GM21737 (cell line): ENCODE data around the gene ITPRIPL2.

Source experiments
- ATAC-seq: cut with Tn5 transposase; IDR thresholded peaks from one replicate; pipeline ENCODE4 v1.9.1; 2021; ENCODE audit warnings: mild to moderate bottlenecking, moderate library complexity; ENCODE audit not compliant: unreplicated experiment

The ITPRIPL2 gene

DNA sequence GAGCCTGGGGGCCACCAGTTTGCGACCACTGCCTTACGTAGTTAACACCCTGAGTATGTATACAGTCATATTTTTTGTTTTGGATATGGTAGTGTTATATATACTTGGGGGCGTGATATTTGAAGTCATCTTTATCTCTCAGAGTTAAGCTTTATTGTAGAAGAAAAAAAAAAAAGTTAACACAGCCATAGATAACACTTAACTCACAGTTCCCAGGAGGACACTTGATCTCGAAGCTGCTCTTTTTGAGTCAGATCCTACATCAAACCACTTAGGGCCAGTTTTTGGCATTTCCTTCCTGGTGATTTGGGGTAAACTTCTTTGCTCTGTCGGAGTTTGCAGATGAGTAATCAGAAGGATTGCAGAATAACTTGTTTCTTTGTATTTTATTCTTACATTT lies 5.8 kb downstream of the ITPRIPL2 start:
- no peak for ATAC-seq

DNA sequence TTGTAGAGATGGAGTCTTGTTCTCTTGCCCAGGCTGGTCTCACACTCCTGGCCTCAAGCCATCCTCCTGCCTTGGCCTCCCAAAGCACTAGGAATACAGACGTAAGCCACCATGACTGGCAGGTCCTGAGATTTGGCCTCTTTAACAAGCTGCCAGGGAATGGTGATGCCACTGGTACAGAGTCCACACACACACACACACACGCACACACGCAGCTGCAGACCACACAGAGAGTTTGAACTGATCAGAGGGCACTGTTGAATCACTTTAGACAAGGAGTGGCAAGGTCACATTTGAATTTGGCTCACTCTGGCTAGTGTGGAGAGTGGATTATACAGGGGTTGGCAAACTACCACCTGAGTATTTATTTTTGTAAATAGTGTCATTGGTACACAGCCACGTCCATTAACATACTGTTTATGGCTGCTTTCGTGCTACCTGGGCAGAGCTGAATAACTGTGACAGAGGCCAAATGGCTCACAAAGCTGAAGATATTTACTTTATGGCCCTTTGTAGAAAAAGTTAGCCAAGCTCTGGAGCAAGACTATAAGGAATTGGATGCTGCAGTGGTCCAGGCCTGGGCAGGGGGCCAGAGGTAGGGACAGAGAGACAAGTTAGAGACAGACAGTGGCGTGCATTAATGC lies 9.9 kb downstream of the ITPRIPL2 start:
- ATAC-seq, result no peak

DNA sequence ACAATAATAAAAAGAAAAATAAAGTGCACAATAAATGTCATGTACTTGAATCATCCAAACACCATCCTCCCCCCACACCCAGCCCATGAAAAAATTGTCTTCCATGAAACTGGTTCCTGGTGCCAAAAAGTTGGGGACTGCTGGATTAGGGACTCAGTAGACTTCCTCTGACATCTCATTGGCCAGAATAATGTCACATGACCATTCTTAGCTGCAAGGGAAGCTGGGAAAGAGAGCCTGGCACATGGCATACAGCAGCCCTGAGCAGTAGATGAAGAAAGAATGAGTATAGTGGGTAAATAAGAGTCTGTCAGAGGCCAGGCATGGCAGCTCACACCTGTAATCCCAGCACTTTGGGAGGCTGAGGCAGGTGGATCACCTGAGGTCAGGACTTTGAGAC lies 12.5 kb downstream of the ITPRIPL2 start:
- ATAC-seq, result no peak

DNA sequence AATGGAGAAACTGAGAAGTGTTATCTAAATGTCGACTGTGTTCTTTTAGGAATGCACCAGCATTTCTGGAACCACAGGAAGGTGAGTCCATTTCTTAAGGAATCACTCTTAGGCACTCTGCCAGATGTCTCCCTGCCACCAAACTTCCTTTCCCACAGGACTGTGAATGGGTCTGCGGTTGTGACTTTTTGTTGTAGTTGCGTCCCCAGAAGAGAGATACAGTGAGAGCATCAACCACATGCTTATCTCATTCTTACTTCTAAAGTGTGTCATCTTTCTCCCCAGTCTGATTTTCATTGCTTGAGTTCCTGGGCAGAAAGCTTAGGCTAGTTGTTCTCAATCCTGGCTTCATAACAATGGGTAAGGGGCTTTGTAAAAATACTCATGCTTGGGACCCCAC lies 13.4 kb downstream of the ITPRIPL2 start:
- peak; percentile 25 for ATAC-seq

DNA sequence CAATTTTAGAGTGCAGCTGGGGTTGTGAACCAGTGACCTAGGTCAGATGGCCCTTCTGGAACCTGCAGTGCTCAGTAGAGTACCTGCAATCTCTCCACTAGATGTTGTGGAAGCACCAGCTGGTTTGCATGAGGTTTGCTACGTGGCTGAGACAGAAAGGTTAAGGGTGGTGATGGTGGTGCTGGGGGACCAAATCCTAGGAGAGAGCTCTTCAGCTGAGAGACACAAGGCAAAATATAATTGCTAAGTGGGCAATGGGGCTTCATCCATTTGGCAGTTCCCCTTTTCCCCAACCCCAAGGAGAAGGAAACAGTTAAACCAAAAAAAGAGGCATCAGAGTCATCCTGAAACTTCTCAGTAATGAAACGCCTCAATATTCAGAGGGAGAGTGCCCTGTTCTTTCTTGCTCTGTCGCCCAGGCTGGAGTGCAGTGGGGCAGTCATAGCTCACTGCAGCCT lies 13.9 kb downstream of the ITPRIPL2 start:
- ATAC-seq, result peak; percentile 48

DNA sequence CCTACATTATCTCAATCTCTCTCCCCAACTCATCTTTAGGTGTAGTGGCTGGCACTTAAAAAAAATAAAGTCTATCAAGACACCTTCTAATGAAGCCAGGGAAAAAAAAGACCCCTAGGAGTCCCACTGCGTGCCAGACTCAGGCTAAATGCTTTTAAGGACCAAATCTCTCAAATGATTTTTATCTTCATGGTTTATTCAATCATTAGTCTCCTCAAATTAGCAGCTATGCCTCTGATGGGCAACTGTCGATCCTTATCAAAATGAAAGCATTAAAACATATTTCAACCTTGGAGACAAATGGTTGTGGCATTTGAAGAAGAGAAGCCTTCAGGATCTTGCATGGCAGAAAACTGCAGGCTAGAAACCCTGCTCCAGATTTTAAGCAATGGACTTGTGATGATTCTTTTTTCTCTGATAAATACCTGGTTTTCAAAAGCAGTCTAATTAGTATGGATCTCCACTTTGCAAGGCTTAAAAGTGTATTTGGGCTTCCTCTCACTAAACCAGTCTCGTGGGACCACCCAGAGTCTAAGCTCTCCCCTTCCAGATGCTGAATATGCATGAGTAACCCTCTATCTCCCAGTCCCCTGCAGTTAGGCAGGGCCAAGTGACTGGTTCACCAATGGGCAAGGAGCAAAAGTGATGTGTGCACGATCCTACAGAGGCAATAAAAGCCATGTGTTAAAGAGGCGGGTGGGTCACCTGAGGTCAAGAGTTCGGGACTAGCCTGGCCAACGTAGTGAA lies 14.9 kb downstream of the ITPRIPL2 start:
- no peak for ATAC-seq

DNA sequence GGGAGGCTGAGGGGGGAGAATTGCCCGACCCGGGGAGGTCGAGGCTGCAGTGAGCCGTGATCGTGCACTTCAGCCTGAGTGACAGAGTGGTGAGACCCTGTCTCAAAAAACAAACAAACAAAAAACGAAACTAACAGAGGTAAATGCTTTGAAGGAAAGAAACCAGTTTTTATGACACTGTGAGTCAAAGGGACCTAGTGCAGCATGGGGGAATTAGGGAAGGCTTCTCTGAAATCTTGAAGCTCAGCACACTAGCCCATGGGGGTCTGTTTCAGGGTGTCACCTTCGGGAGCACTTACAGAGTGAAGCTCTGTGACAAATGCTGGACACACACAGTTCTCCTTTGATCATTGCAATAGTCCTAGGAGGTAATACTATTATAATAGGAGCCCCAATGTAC lies 16.6 kb downstream of the ITPRIPL2 start:
- no peak for ATAC-seq

DNA sequence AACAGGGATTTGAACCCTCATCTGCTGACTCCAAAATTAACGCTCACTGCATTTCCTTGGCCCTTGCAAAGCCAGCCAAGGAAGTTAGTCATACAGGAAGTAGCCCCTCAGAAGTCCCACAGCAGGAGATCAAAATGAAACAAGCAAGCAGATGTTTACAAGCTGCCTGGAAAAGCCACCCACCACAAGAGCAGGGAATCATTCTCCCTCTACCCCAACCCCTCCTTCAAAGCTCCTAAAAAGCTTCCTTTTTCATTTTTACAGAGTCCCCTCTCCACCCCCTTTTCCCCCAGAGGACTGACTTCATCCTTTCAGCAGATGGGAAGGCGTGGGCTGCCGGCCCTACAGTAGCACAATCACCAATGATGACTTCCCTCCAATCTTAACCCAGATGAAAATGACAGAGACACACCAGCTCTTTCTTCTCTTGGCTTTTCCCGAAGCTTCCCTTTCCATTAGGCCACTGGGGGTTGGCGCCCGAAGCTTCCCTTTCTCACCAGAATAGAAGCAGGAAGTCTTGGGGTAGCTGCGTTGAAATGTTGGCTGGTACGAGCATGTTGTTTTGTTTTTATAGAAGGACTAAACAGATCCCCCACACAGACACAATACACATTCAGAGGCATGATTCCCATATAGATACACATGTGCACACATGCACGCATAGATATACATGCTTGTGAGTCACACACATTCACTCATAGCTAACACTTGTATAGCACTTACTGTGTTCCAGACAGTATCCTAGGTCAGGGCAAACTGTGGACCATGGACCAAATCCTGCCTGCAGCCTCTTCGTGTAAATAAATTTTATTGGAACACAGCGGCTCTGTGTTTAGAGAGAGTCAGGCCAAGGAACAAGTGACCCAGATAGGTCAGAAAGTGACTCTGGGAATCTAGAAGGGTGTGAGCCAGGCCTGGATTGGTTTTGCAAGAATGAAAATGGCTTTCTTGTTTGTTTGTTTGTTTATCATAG lies 17.4 kb downstream of the ITPRIPL2 start:
- ATAC-seq, result no peak

DNA sequence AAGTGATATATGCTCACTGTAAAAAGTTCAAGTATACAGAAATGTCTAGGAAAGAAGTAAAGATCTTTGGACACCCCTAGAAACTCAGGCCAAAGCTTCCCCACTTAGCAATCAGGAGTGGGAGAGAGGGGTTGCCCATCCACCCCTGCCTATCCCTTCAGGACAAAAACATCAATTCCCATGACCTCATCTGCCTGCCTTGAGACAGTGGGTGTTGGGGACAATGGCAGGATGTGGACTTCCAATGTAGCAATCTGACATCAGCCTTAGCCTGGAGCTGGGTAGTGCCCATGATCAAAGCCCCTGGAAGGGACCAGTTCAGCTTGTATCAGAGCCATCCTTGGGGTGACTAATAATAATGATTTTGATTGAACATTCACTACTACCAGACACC lies 18.1 kb downstream of the ITPRIPL2 start:
- ATAC-seq, result no peak

DNA sequence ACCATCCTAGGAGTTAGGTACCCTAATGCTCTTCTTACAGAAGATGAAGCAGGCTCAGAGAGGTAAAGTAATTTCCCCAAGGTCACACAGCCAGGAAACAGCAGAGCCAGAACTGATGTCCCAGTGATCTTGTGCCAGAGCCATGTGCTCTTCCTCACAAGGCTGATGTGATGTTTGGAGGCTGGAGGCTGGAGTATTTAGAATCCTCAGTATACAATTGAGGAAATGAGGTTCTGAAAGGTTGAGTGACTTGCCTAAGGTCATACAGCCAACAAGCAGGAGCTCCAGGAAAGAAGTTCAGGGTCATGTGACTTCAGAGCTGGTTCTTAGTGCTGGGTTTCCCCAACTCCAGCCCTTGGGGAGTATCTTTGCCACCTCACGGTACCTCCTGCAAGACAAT lies 18.5 kb downstream of the ITPRIPL2 start:
- ATAC-seq, result no peak

DNA sequence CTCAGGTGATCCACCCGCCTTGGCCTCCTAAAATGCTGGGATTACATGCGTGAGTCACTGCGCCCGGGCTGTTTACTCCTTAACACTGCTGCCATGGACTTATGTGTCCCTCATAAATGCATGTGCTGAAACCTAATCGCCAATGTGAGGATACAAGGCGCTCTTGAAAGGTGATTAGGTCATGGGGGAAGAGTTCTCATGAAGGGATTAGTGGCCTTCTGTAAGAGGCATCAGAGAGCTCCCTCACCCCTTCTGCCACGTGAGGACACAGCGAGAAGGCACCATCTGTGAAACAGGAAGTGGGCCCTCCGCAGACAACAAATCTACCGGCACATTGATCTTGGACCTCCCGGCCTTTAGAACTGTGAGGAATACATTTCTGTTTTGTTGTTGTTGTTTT lies 19.1 kb downstream of the ITPRIPL2 start:
- no peak for ATAC-seq

DNA sequence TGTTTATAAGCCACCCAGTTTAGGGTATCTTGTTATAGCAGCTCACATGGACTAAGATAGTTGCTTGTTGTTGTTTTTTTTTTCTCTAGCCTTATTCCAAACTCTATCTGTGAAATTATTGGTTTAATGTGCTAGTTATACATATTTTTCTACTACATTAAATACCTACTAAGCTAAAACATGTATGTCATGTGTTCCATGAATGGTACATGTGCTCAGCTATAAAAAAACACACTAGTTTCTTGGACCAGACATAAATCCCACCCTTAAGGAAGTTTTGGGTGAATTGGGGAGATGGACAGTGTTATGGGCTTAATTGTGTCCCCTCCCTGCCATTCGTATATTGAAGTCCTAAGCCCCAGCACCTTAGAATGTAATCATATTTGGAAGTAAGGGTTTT lies 19.8 kb downstream of the ITPRIPL2 start:
- no peak for ATAC-seq

DNA sequence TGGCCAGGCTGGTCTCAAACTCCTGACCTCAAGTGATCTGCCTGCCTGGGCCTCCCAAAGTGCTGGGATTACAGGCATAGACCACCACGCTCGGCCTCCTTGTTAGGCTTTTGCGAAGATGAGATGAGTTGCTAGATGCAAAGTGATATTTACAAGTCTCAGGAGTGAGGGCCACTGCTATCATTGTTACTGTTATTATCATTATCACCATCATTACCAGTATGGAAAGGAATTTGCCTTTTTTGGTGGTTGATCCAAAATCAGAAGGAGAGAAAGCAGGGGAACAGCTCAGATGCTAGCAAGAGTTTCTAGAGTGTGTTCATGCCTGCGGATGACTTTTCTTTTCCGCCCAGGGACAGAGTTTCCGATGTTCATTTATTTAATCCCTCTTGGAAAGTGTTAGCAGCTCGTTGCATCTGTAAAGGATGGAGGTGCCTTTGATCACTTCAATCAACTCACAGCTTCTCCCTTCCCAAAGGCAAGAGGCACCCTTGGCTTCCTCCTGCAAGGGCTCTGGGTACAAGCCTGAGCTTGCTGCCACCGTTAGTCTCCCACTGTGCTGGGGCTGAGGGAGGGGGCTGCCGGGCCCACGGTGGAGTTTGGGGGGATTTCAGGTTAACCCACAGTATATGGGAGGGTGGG lies 21.6 kb downstream of the ITPRIPL2 start:
- ATAC-seq, result no peak

DNA sequence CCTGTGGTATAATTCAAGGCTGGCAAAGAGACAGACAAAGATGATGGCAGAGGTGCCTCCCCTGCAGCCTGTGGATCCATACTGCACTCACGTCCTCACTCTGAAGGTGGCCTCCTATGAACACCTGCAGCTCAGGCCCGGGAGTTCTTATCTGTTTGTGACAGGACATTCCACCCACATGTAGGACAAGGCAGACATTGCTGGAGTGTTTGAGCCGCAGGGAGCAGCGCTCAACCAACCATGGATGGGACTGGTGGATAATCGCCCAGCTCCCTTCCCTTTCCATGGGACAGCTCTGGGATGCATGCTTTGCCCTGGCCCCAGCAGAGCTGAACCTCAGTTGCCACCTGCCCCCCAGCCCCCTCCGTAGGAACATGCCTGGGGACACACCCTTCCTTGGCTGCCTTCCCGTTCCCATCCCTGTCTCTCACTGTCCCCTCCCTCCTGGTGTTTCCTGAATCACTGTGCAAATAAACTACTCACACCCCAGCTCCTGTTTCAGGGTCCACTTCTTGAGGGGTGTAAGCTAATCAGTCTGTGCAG lies 22.2 kb downstream of the ITPRIPL2 start:
- ATAC-seq, result no peak

DNA sequence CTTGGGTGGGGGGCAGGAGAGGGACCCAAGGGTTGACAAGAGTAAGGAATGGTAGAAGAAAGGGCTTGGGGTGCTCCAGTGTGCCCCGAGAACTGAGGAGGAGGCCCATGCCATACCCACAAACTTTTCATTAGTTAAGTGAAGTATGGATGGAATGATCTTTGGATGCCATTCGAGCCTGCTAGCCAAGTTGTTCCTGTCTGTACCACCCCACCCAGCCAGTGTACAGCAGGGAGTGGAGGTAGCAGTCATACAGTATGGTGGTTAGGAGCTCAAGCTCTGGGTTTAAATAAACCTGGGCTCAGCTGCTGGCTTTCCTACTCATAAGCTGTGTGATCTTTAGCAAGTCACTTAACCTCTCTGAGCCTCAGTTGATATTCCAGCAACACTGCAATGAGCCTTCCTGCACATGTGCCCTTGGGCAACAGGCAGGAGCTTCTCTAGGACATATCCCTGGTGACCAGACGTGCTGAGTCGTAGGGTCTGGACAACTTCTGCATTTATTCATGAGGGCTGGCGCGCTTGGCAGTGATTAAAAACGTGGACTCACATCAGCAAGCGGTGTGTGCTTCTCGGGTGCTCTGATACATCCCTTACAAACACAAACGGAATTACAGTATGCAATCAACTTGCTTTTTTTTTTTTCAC lies 22.9 kb downstream of the ITPRIPL2 start:
- no peak for ATAC-seq

DNA sequence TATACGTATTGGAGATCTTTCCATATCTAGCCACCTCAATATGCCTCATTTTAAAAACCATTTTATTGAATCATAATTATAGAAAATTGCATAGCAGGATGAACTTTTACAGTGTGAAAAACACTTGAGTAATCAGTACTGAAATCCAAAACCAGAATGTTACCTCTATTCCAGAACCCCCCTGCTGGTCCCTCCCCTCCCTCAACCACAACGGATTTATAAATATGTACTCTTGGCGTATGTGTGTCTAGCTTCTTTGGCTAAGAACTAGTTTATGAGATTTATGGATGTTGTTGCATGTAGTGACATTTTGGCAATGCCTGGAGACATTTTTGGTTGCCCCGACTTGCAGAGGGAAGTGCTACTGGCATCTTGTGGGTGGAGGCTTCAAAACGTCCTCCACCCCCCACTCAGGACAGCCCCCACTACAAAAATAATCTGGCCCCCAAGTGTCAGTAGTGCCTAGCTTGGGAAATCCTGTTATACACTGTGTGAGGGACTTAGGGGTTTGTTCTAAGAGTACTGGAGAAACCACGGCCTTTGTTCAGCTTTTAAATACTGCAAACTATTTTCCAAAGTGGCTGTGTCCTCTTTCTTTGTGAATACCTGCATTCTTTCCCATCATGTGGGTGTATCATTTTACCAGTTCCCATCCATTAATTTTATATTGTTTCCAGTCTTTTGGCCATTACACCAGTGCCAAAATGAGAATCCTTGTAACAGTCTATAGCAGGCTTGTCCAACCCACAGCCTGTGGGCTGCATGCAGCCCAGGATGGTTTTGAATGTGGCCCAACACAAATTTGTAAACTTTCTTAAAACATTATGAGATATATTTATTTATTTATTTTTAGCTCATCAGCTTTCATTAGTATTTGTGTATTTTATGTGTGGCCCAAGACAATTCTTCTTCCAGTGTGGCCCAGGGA lies 23.7 kb downstream of the ITPRIPL2 start:
- ATAC-seq, result no peak

DNA sequence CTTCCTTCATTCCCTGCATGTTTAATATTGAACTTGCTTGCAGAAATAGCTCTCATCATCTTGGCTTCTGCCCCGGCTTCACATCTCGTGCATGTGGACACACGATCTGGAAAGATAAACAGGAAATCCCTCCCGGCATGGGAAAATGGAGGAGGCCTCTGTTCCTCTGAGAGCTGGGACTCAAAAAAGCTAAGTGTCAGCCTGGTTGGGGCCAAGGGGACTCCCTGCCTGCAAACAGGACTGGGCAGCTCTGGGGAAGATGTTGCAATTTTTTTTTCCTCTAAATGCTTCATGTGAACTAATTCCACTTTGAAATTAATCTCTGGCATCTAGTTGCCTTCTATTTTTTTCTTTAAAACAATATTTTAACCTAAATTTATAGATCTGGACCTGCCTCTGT lies 24.8 kb downstream of the ITPRIPL2 start:
- no peak for ATAC-seq

DNA sequence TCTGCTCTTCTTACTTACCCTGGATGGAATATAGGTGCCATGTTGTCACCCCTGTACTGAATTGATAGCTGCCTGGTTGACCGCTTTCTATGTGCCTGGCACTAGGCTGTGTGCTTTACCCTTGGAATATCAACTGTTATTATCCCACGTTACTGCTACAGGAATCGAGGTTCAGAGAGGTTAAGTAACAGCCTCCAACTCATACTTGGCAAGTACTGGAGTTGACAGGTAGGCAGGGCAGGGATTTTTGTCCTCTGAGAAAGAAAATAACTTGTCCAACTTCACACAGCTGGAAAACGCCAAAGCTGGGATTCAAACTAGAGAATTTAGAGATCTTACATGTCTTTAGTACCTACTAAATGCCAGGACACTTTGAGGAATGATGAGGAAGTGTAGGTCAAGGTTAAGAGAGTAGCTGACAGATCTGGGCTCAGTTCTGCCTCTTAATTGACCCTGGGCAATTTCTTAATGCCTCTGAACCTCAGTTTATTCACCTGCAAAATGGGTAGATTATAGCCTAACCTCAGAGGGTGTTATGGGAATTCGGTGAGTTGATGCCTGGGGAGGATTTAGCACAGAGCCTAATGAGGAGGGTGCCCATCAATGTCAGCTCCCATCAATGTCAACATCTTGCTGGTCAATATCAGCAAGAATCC lies 25.8 kb downstream of the ITPRIPL2 start:
- ATAC-seq, result no peak

DNA sequence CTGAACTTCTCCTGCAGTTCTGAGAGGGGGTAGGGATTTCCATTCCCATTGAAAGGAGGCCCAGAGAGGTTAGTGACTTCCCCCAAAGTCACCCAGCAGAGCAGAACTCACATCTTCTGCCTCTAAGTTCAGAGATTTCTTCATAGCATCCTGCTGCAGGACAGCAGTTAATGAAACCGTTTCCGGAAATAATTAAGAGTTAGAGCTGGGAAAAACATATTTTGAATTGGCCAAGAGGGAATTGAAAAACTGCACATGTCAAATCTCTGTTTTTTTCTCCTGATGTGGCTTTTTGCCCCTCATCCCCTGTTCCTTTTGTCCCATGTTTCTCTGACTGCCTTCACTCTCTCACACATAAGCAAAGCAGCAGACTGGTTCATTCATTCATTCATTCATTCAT lies 26.6 kb downstream of the ITPRIPL2 start:
- no peak for ATAC-seq
